Lower leg skin (tissue), 4 donors: ENCODE measurements around the gene YJEFN3. TPM values are rescaled to one million over a fixed set of nuclear protein-coding genes. Genes with fewer than 3 reads are reported as not detected.
A peak's percentile ranks its signal among the peaks of the same experiment; 100 is the strongest.

ENCODE experiments used
- DNase-seq, 2 donors: peaks; one replicate each; pipeline ENCODE4 v3.0.0-alpha.2; 2019; ENCODE audit warnings: low spot score in 2 of 2
- H3K4me3 ChIP-seq: fragments of 200-600 bp; sonication (generic); 2 replicates; pipeline ENCODE4 v1.5.1; 2017; ENCODE audit warnings: mild to moderate bottlenecking, low read depth; ENCODE audit not compliant: poor library complexity, severe bottlenecking
- POLR2A ChIP-seq, 2 donors: fragments of 450-650 bp; IDR thresholded peaks; one replicate each; pipeline ENCODE4 v1.6.1; 2016 to 2017; ENCODE audit warnings: antibody characterized with exemption in 2 of 2, mild to moderate bottlenecking in 1 of 2, moderate library complexity in 1 of 2
- WGBS, 2 donors: methylation state at CpG; one replicate each; pipeline ENCODE4 v1.1.5; 2018; 5-methylcytosine and 5-hydroxymethylcytosine counted together
- intact Hi-C: fragments of 100-400 bp; cut with DNase I; formaldehyde crosslinking; loops from one replicate; pipeline ENCODE4 v1.15.0; 2023; ENCODE audit warnings: low total_unique reads
- total RNA-seq, 4 donors: library from RNA; depleted of rRNA; stranded (reverse); fragments of >200 nt; gene quantifications; one replicate each; pipeline ENCODE4 v1.1.0, GENCODE V29; 2016
- TF ChIP-seq, protein P1 (sequence below), 3 donors: fragments of 450-650 bp; IDR thresholded peaks; one replicate each; pipeline ENCODE4 v1.5.1; 2016; ENCODE audit warnings: antibody characterized with exemption in 3 of 3, mild to moderate bottlenecking in 3 of 3, moderate library complexity in 2 of 3

YJEFN3 gene
- total RNA-seq, 4 donors from 2014 or later: 0.15 to 2.8 (median 0.49) TPM

DNA sequence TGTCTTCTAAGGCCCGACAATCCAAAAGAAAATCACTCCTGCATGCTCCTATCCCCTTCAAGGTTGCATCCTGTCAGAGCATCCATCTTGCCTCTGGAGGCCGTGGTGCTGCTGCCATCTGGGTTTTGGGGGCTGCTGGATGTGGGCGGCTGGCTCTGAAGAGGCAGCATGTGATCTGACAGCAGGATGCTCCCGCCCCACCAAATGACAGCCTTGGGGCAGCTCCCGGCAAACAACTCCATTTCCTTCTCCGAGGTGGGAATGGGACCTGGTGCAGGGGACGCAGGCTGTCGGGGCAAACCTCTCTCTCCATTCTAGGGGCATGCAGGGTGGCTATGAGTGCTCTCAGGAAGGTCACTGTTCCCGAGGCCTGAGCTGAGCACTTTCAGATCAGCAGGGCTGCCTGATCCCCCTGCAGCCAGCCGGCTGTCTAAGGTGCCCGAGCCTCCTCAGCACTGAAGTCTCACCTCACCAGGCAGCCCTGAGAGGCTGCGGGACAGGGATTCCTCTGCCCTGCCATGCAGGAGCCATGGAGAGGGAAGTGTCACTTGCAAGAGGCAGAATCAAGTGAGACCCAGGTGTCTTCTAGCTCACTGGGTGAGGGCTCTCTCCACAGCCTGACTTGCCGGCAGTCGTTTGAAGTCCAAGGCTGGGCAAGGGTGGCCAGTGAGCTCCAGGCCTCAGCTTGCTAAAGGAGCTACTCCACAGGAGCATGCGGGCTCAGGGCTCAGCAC, 42.2 kb upstream of the YJEFN3 start:
- TF ChIP-seq, protein P1, sequence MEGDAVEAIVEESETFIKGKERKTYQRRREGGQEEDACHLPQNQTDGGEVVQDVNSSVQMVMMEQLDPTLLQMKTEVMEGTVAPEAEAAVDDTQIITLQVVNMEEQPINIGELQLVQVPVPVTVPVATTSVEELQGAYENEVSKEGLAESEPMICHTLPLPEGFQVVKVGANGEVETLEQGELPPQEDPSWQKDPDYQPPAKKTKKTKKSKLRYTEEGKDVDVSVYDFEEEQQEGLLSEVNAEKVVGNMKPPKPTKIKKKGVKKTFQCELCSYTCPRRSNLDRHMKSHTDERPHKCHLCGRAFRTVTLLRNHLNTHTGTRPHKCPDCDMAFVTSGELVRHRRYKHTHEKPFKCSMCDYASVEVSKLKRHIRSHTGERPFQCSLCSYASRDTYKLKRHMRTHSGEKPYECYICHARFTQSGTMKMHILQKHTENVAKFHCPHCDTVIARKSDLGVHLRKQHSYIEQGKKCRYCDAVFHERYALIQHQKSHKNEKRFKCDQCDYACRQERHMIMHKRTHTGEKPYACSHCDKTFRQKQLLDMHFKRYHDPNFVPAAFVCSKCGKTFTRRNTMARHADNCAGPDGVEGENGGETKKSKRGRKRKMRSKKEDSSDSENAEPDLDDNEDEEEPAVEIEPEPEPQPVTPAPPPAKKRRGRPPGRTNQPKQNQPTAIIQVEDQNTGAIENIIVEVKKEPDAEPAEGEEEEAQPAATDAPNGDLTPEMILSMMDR (IDR thresholded peaks at IDR 0.05): no peak
- no peak overlapping the region for H3K4me3 ChIP-seq
- WGBS, 2 donors: 49 to 69% methylated on average over 13 of the region's 15 CpGs
- intact Hi-C loops: loop anchor here (5.0 kb wide), 1 partner anchor 119 kb away; no protein-coding TSS in a partner anchor
- no peak for DNase-seq

DNA sequence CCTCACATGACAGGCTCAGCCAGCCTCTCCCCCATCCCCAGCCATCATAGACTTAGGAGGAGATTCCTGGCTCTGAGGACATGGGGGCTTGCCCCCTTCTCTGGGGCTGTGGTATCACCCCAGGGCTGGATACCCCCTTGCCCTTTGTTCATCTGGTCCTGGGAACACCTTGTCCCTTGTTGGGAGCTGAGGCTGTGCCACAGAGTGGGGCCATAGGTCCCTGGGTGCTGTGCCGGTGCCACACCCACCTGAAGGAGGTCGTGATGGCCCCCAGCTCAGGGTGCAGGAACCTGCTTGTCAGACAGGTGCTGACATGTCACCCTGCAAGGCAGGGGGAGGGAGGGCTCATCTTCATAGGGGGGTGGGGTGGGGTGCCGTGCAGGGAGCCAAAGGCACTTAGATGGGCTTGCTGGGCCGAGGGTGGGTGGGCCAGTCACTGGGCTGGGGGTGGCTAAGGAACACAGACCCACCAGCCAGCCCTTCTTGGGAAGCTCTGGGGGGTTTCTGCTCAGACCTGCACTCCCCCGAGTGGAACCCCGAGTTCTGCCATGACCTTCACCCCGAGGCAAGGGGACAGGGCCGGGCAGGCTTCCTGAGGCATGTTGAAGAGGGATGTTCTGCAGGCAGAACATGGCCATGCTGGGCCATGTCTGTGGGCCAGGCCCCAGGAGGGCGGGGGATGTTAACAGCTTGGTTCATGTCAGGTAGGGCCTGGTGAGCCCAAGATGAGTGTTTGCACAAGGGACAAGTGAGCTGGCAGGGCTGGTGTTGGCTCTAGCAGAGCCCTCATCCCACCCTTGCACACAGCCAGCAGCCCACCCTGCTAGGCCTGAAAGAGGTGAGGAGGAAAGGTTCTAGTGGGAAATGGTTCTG, 41.4 kb upstream of the YJEFN3 start:
- intact Hi-C loops: loop anchor here (5.0 kb wide), 1 partner anchor 120 kb away; no protein-coding TSS in a partner anchor
- 61 to 62% methylated on average over 2 to 9 of the region's 9 CpGs for WGBS, 2 donors
- TF ChIP-seq, protein P1 (IDR thresholded peaks at IDR 0.05): no peak
- no peak for TF ChIP-seq POLR2A (IDR thresholded peaks at IDR 0.05)
- H3K4me3 ChIP-seq: no peak overlapping the region
- DNase-seq: no peak

DNA sequence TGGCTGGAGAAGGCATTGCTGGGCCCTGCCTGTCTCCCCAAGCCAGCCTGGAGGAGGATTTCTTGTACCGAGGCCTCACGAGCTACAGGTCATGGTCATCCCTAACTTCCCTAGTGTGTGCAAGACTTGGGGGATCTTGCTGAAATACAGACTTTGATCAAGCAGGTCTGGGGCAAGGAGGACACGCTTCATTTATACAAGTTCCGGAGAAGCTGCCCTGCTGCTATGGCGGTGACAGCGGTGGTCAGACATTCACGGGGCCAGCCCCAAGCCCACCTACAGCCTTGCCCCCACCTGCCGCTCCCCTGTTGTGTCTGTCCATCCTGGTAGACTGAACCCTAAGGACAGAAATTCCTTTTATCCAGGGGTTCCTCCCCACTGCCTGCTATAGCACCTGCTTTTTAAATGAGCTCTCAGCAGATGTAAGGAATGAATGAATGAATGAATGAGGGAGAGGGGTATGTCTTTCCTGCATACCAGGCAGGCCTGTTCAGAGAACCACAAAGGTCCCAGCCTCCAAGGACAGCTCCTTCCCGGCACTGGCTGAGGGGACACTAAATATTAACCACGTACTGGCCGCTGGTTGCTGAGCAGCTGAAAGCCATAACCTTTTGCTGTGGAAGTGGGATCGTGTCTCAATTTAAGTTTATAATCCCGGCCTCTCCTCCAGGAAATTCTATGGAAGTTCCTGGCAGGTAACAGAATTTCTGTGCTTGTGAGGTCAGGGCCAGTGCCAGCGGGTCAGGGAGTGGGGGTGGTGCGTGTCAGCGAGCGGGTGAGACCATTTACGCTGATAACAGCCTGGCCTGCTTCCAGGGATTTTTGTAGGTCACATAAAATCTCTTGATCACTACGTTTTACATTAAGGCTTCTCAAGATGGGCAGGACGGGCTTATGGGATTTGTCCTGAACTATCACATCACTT, 40.5 kb upstream of the YJEFN3 start:
- no peak for TF ChIP-seq POLR2A (IDR thresholded peaks at IDR 0.05)
- TF ChIP-seq, protein P1 (IDR thresholded peaks at IDR 0.05): no peak
- intact Hi-C loops: loop anchor here (5.0 kb wide), 1 partner anchor 121 kb away; no protein-coding TSS in a partner anchor
- WGBS, 2 donors: 50 to 51% methylated on average over 20 of the region's 20 CpGs
- no peak for DNase-seq
- no peak overlapping the region for H3K4me3 ChIP-seq

DNA sequence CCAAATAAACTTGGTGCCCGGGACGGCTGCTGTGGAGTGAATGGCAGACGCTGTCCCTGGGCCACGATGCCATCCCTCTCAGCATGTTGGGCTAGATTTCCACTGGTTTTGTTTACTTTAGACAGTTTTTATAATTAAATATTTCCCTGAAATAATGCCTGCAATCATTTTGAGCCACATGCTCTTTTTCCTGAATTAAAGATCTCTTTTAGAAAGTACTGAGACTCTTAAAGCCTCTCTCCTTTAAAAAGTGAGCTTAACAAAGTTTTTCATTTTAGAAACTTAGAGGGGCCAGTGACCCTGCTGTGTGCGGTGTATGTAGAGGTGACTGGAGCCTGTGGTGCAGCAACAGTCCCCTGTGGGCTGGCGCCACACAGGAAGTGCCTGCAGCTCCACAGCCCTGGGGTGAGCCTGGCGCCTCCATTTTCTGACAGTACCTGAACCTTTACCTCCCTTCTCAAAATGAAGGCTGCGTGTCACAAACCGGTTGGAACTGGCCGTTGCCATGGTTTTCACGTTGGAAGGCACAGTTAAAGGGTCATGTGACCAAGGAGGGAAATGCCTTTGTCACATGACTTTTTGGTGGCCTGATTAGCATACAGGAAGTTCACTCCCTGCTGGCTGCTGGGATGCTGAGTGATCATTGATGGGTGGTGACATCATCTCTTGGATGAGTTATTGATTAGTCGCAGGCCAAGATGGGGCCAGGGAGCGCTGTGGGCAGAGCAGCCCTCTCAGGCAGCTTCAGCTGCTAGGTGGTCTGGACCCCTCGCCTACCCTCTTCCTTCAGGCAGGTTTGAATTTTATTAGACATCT, 39.6 kb upstream of the YJEFN3 start:
- TF ChIP-seq, protein P1 (IDR thresholded peaks at IDR 0.05): no peak
- no peak for TF ChIP-seq POLR2A (IDR thresholded peaks at IDR 0.05)
- peak; percentile 87 to 96 for DNase-seq
- 11 to 19% methylated on average over 14 of the region's 14 CpGs for WGBS, 2 donors
- H3K4me3 ChIP-seq: no peak overlapping the region
- intact Hi-C loops: loop anchor here (5.0 kb wide), 1 partner anchor 122 kb away; no protein-coding TSS in a partner anchor
